ENCODE data around the gene EID2. TPM values are rescaled to one million over a fixed set of nuclear protein-coding genes. Genes with fewer than 3 reads are reported as not detected.

Gene EID2
- total RNA-seq, 1 donor from 2014 or later: 11.8 TPM

DNA sequence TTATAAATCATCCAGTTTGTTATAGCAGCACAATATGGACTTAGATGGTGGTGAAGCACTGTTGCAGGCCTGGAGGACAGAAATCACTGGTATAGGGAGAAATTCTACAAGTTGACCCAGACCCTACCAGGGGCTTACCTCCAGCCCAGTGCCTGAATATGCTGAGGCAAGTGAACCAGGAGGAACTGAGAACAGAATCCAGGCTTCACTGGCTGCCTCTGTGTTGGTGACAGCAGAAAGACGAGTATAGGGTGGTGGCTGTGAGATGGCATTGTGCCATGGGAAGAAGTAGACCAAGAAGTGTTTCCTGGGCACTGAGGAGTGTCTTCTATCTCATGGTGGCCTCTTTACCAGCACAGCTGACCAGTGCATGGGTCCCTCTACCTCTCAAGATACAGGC, 15.9 kb upstream of the EID2 start:
- TF ChIP-seq, protein P1, sequence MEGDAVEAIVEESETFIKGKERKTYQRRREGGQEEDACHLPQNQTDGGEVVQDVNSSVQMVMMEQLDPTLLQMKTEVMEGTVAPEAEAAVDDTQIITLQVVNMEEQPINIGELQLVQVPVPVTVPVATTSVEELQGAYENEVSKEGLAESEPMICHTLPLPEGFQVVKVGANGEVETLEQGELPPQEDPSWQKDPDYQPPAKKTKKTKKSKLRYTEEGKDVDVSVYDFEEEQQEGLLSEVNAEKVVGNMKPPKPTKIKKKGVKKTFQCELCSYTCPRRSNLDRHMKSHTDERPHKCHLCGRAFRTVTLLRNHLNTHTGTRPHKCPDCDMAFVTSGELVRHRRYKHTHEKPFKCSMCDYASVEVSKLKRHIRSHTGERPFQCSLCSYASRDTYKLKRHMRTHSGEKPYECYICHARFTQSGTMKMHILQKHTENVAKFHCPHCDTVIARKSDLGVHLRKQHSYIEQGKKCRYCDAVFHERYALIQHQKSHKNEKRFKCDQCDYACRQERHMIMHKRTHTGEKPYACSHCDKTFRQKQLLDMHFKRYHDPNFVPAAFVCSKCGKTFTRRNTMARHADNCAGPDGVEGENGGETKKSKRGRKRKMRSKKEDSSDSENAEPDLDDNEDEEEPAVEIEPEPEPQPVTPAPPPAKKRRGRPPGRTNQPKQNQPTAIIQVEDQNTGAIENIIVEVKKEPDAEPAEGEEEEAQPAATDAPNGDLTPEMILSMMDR (IDR thresholded peaks at IDR 0.05): no peak
- DNase-seq (ENCODE audit: low spot score in 2 of 2): no peak
- Histone ChIP-seq H3K27me3 (no peaks in the 10 kb centered on the region), H3K36me3 (no peaks in the 10 kb centered on the region), H3K4me3 (no peak overlapping the region), H3K9me3 (no peaks in the 10 kb centered on the region), H3K27ac (no peak overlapping the region), H3K4me1 (no peaks in the 10 kb centered on the region)
- intact Hi-C loops (cut with DNase I): no loop called here

DNA sequence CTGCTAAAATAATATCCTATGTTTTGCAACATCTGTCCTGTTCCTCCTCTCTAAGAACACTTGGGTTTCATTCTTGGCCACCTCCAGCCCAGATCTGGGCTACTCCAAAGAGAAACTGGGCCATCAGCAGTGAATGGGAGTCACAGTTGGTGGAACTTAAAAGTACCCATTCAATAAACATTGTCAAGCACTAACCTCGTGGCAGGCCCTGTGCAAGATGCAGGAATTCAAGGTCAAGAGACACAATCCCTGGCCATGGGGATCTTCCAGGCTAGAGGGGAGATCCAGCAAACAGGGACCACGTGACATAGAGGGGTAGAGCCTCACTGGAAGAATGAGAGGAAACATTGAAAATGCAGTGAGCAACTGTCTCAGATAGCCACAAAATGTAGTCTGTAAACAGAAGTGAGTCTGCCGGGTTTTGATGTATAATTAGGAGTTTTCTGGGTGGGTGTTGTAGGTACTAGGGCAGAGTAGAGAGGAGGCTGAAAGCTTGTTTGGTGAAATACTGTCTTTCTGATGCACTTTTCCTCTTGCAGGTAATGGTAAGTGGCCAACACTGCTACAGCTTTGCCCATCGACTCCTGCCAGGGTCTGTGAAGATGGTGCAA, 14.8 kb upstream of the EID2 start:
- intact Hi-C loops (cut with DNase I): loop anchor here (5.0 kb wide), 1 partner anchor 287 kb away; no protein-coding TSS in a partner anchor
- H3K36me3 ChIP-seq: no peaks in the 10 kb centered on the region
- H3K27me3 ChIP-seq: no peaks in the 10 kb centered on the region
- H3K27ac ChIP-seq: no peak overlapping the region
- H3K9me3 ChIP-seq: no peaks in the 10 kb centered on the region
- H3K4me3 ChIP-seq: no peak overlapping the region
- no peaks in the 10 kb centered on the region for H3K4me1 ChIP-seq
- TF ChIP-seq, protein P1 (IDR thresholded peaks at IDR 0.05): no peak
- no peak for DNase-seq (ENCODE audit: low spot score in 2 of 2)

DNA sequence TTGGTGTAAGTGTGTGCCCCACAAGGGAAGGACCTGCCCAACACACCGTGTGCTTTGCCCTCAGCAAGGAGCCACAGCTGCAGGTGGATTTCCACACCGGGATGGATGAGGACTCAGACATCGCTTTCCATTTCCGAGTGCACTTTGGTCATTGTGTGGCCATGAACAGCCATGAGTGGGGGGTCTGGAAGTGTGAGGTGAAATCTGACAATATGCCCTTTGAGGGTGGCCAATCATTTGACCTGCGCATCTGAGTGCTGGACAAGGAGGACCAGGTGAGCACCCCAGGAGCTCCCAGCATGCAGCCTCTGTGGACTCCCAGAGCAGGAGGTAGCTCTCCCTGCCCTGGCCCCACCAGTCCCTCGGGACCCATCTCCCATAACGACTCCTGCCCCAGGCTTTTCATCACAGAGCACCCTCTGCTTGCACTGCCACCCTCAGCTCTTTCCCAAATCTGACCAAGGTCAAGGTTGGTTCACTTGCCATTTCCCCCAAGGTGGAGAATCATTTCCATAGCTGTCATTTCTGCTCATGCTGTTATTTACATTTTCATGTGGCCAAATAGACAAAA, 13.2 kb upstream of the EID2 start:
- no peak overlapping the region for H3K4me3 ChIP-seq
- H3K36me3 ChIP-seq: no peaks in the 10 kb centered on the region
- no peak overlapping the region for H3K27ac ChIP-seq
- intact Hi-C loops (cut with DNase I): loop anchor here (5.0 kb wide), 1 partner anchor 289 kb away; no protein-coding TSS in a partner anchor
- H3K9me3 ChIP-seq: no peaks in the 10 kb centered on the region
- TF ChIP-seq, protein P1 (IDR thresholded peaks at IDR 0.05): no peak
- H3K4me1 ChIP-seq: no peaks in the 10 kb centered on the region
- no peaks in the 10 kb centered on the region for H3K27me3 ChIP-seq
- no peak for DNase-seq (ENCODE audit: low spot score in 2 of 2)

DNA sequence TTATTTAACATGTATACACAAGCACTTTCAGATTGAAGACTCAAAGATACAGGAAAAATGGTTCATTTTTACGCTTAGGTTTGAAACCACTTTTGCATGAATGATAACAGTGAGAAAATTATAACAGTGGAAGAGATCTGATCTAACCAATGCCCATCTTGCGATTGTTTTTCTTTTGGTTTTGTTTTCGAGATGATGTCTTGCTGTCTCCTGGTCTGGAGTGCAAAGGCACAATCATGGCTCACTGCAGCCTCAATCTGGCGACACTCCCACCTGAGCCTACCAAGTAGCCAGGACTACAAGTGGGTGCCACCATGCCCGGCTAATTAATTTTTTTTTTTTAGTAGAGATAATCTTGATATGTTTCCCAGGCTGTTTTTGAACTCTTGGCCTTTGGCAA, 10.2 kb upstream of the EID2 start:
- TF ChIP-seq, protein P1 (IDR thresholded peaks at IDR 0.05): no peak
- no peaks in the 10 kb centered on the region for H3K27me3 ChIP-seq
- DNase-seq (ENCODE audit: low spot score in 2 of 2): no peak
- H3K36me3 ChIP-seq: no peaks in the 10 kb centered on the region
- no peaks in the 10 kb centered on the region for H3K4me1 ChIP-seq
- no peak overlapping the region for H3K4me3 ChIP-seq
- H3K9me3 ChIP-seq: no peaks in the 10 kb centered on the region
- intact Hi-C loops (cut with DNase I): loop anchor here (5.0 kb wide), 1 partner anchor 292 kb away; no protein-coding TSS in a partner anchor
- H3K27ac ChIP-seq: no peak overlapping the region

DNA sequence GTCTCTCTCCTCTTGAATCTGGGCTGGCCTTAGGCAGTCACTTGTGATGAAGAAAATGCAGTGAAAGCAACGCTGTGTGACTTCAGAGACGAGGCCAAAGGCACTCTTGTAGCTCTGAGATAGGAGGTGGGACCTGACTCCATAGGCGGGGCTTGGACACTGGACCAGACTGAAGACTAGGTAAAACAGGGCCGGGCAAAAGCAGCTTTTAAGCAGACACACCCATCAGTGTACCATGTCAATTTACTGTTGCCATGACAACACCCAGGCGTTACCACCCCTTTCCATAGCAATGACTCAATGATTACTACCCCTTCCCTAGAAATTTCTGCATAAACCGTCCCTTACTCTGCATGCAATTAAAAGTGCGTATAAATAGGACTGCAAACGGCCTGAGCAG, 6.6 kb upstream of the EID2 start:
- H3K9me3 ChIP-seq: no peaks in the 10 kb centered on the region
- no peaks in the 10 kb centered on the region for H3K36me3 ChIP-seq
- TF ChIP-seq, protein P1 (IDR thresholded peaks at IDR 0.05): no peak
- no peaks in the 10 kb centered on the region for H3K4me1 ChIP-seq
- intact Hi-C loops (cut with DNase I): no loop called here
- no peaks in the 10 kb centered on the region for H3K27me3 ChIP-seq
- DNase-seq (ENCODE audit: low spot score in 2 of 2): no peak
- no peak overlapping the region for H3K27ac ChIP-seq
- H3K4me3 ChIP-seq: no peak overlapping the region
